Endothelial cell of umbilical vein (primary cell): Measurements from ENCODE around the gene EFNA5. TPM values are rescaled to one million over a fixed set of nuclear protein-coding genes. Genes with fewer than 3 reads are reported as not detected.

Experiments used
- BruUV-seq: library from RNA; stranded (reverse); fragments of 400-500 nt; replicated peaks from 2 replicates; lab custom pipeline; 2021; lab: Mats Ljungman, UMichigan
- CTCF ChIA-PET: fragments of 300-600, 350-600 bp; sonication (Branson Sonifier 250); formaldehyde crosslinking; loops from one replicate; lab custom pipeline; 2021; ENCODE audit warnings: antibody characterized with exemption, inconsistent platforms; lab: Charles Lee
- POLR2A ChIA-PET: fragments of 300-600, 350-600 bp; sonication (Branson Sonifier 250); formaldehyde crosslinking; loops from one replicate; lab custom pipeline; 2021; ENCODE audit warnings: antibody characterized with exemption, inconsistent platforms; lab: Charles Lee
- DNase-seq: peaks from one replicate; pipeline ENCODE4 v3.0.0-alpha.2; 2011; ENCODE audit warnings: low read depth, low spot score
- FAIRE-seq: peaks from 2 replicates; lab custom pipeline; 2011; peaks lifted over from hg19 to GRCh38; lab: Jason Lieb, UNC
- H2AFZ ChIP-seq: 2 replicates; pipeline ENCODE4 v1.6.0; 2012; ENCODE audit warnings: low read depth, low read length, control low read depth, inconsistent platforms
- H3K27ac ChIP-seq: 2 replicates; pipeline ENCODE4 v1.5.1; 2011; ENCODE audit warnings: low read depth, mild to moderate bottlenecking, control low read depth, low read length, moderate library complexity; ENCODE audit not compliant: insufficient read depth
- H3K27me3 ChIP-seq, 2 experiments: 2 replicates each; pipeline versions ENCODE4 v1.6.0 to v1.6.1; 2011; ENCODE audit warnings: low read length in 2 of 2, mixed read lengths in 1 of 2; ENCODE audit not compliant: control insufficient read depth in 2 of 2, insufficient read depth in 2 of 2
- H3K36me3 ChIP-seq, 2 experiments: 2 replicates in 1 of 2; 3 replicates in 1 of 2; pipeline ENCODE4 v1.5.1; 2011; ENCODE audit warnings: low read length in 2 of 2, mild to moderate bottlenecking in 1 of 2, moderate library complexity in 1 of 2; ENCODE audit not compliant: control insufficient read depth in 2 of 2, insufficient read depth in 2 of 2; ENCODE audit errors: extremely low read depth in 1 of 2
- H3K4me1 ChIP-seq: 3 replicates; pipeline ENCODE4 v1.5.1; 2011; ENCODE audit warnings: mild to moderate bottlenecking, low read length; ENCODE audit not compliant: control insufficient read depth, insufficient read depth; ENCODE audit errors: extremely low read depth
- H3K4me2 ChIP-seq: 2 replicates; pipeline ENCODE4 v1.6.1; 2011; ENCODE audit warnings: low read length, control low read depth, mixed read lengths; ENCODE audit not compliant: insufficient read depth
- H3K4me3 ChIP-seq, 3 experiments: fragments of 200-600 bp in 1 of 3; sonication (generic), shearing (Covaris generic) in 1 of 3; replicated peaks in 1 of 3; 2 replicates each; pipeline ENCODE4 v1.5.1; 2011 to 2016; ENCODE audit warnings: control low read depth in 3 of 3, low read length in 3 of 3, mild to moderate bottlenecking in 2 of 3, inconsistent platforms in 1 of 3, low read depth in 1 of 3, moderate library complexity in 1 of 3; ENCODE audit not compliant: insufficient read depth in 1 of 3
- H3K79me2 ChIP-seq: 2 replicates; pipeline ENCODE4 v1.6.0; 2012; ENCODE audit warnings: low read length, inconsistent platforms; ENCODE audit not compliant: control insufficient read depth, insufficient read depth
- H3K9ac ChIP-seq: replicated peaks from 2 replicates; pipeline ENCODE3; 2011; ENCODE audit warnings: low read length, control low read depth; ENCODE audit not compliant: insufficient read depth; ENCODE audit errors: extremely low read depth
- H3K9me1 ChIP-seq: replicated peaks from 3 replicates; pipeline ENCODE4 v1.6.0; 2011; ENCODE audit warnings: mild to moderate bottlenecking, low read length; ENCODE audit not compliant: control insufficient read depth, insufficient read depth; ENCODE audit errors: extremely low read depth
- H3K9me3 ChIP-seq: replicated peaks from 2 replicates; pipeline ENCODE4 v1.5.1; 2012; ENCODE audit warnings: low read length, inconsistent platforms; ENCODE audit not compliant: control insufficient read depth, insufficient read depth
- H4K20me1 ChIP-seq: replicated peaks from 2 replicates; pipeline ENCODE3; 2011; ENCODE audit warnings: mild to moderate bottlenecking, low read length; ENCODE audit not compliant: control insufficient read depth, insufficient read depth; ENCODE audit errors: extremely low read depth
- CTCF ChIP-seq, 2 donors: IDR thresholded peaks; 1 replicate in 1 of 2; 2 replicates in 1 of 2; pipeline ENCODE4 v1.5.1; 2011; ENCODE audit warnings: low read length in 2 of 2, mild to moderate bottlenecking in 2 of 2, moderate library complexity in 2 of 2, control low read depth in 1 of 2, inconsistent platforms in 1 of 2, low read depth in 1 of 2; ENCODE audit not compliant: insufficient read depth in 1 of 2; ENCODE audit errors: extremely low read depth in 1 of 2
- FOS ChIP-seq: IDR thresholded peaks from 2 replicates; pipeline ENCODE4 v1.6.1; 2011; ENCODE audit warnings: mild to moderate bottlenecking, low read length, moderate library complexity, borderline replicate concordance; ENCODE audit not compliant: insufficient read depth
- GATA2 ChIP-seq: IDR thresholded peaks from 2 replicates; pipeline ENCODE4 v1.7.0; 2011; ENCODE audit warnings: low read depth, mild to moderate bottlenecking, moderate library complexity, mixed read lengths, low read length; ENCODE audit not compliant: insufficient read length, insufficient read depth
- JUN ChIP-seq: IDR thresholded peaks from 2 replicates; pipeline ENCODE4 v1.6.1; 2011; ENCODE audit warnings: borderline replicate concordance, low read depth; ENCODE audit not compliant: insufficient read length, insufficient read depth
- MYC ChIP-seq: IDR thresholded peaks from one replicate; pipeline ENCODE4 v1.6.1; 2011; ENCODE audit warnings: mild to moderate bottlenecking, low read depth, low read length
- POLR2A ChIP-seq: IDR thresholded peaks from 2 replicates; pipeline ENCODE4 v1.6.1; 2012; ENCODE audit warnings: low read depth, mild to moderate bottlenecking, control low read depth, low read length
- POLR2AphosphoS5 ChIP-seq: IDR thresholded peaks from 2 replicates; pipeline ENCODE4 v1.6.1; 2012; ENCODE audit warnings: low read depth, mild to moderate bottlenecking, control low read depth, low read length, moderate library complexity; ENCODE audit not compliant: insufficient read depth
- dilution Hi-C: fragments of 300-500 bp; cut with MboI; formaldehyde crosslinking; loops from one replicate; pipeline ENCODE4 v1.15.0; 2019; ENCODE audit warnings: low sequenced_read_pairs; ENCODE audit not compliant: extremely low pct_ligation_motif_present
- intact Hi-C: fragments of 100-400 bp; cut with micrococcal nuclease; formaldehyde crosslinking; loops from one replicate; pipeline ENCODE4 v1.10.0; 2022
- polyA plus RNA-seq, 4 experiments: library from polyadenylated mRNA; depleted of rRNA in 3 of 4; stranded (reverse) in 3 of 4; unstranded in 1 of 4; fragments of >200 nt; gene quantifications; 2 replicates each; pipeline versions ENCODE4 v1.2.1 to v1.2.3, GENCODE V29; 2011 to 2012; ENCODE audit warnings: missing spikeins in 1 of 4
- total RNA-seq: library from RNA; stranded (reverse); gene quantifications from 2 replicates; pipeline ENCODE4 v1.2.3, GENCODE V29; 2021
- TF ChIP-seq, protein P1 (sequence below): IDR thresholded peaks from 2 replicates; pipeline ENCODE4 v1.6.1; 2011; ENCODE audit not compliant: insufficient read depth, insufficient read length

EFNA5 gene
- total and polyA plus RNA-seq, 2 donors (not counting 3 experiments of a cell fraction or from before 2014, with no cell fraction given): 13.6 to 22.1 TPM

DNA sequence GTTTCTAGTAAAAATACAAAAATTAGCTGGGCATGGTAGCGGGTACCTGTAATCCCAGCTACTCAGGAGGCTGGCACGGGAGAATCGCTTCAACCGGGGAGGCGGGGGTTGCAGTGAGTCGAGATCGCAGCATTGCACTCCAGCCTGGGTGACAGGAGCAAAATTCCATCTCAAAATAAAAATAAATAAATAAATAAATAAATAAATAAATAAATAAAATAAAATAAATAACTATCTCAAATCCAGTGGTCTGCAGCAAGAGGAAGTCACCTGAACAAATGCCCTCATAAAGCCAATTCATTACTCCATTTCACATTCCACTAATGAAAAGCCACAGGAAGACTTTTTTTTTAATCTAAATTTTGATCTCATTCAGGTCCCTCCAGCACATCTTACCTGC lies 114.2 kb downstream of the EFNA5 start:
- Histone ChIP-seq H2AFZ (no peak overlapping the region), H3K9me1 (no peaks in the 10 kb centered on the region), H3K27ac (no peak overlapping the region), H3K4me3 (no peak overlapping the region), H3K4me2 (no peak overlapping the region), H3K9ac (no peak overlapping the region), H3K4me1 (no peaks in the 10 kb centered on the region), H4K20me1 (no peaks in the 10 kb centered on the region), H3K9me3 (no peaks in the 10 kb centered on the region), H3K36me3 (no peaks in the 10 kb centered on the region), H3K79me2 (no peaks in the 10 kb centered on the region), H3K27me3 (no peaks in the 10 kb centered on the region)
- dilution Hi-C loops: no loop called here
- intact Hi-C loops: no loop called here
- ChIA-PET POLR2A (no interaction called here), CTCF (interaction anchor here (1.4 kb wide), 2 partner anchors 11 to 15 kb away, joined by 4 to 7 read pairs; no protein-coding TSS in a partner anchor)
- no TSS peak for BruUV-seq
- FAIRE-seq (no peak), DNase-seq (no peak)
- no peak for TF ChIP-seq POLR2AphosphoS5
- no peak for TF ChIP-seq FOS
- TF ChIP-seq GATA2: no peak
- no peak for TF ChIP-seq POLR2A
- TF ChIP-seq JUN: no peak
- TF ChIP-seq, protein P1, sequence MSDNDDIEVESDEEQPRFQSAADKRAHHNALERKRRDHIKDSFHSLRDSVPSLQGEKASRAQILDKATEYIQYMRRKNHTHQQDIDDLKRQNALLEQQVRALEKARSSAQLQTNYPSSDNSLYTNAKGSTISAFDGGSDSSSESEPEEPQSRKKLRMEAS: no peak
- no peak for TF ChIP-seq MYC
- TF ChIP-seq CTCF (IDR thresholded peaks at IDR 0.05; ENCODE audit: extremely low read depth in 1 of 2, insufficient read depth in 1 of 2, low read depth in 1 of 2, low read length in 2 of 2): no peak
